Vagina (tissue), 2 donors: ENCODE results near the gene NID2. TPM values are rescaled to one million over a fixed set of nuclear protein-coding genes. Genes with fewer than 3 reads are reported as not detected.

Source experiments
- DNase-seq, 2 donors: peaks; one replicate each; pipeline ENCODE4 v3.0.0-alpha.2; 2017; ENCODE audit errors: extremely low spot score in 2 of 2
- H3K27ac ChIP-seq: fragments of 200-600 bp; sonication (generic); one replicate; pipeline ENCODE4 v1.5.1; 2019
- H3K27me3 ChIP-seq: fragments of 200-600 bp; sonication (generic); one replicate; pipeline ENCODE4 v1.5.1; 2019
- H3K36me3 ChIP-seq, 2 donors: fragments of 200-600 bp; sonication (generic); one replicate each; pipeline ENCODE4 v1.5.1; 2017 to 2019
- H3K4me1 ChIP-seq: fragments of 200-600 bp; sonication (generic); one replicate; pipeline ENCODE4 v1.5.1; 2019
- H3K4me3 ChIP-seq, 2 donors: fragments of 200-600 bp; sonication (generic); 1 replicate in 1 of 2; 2 replicates in 1 of 2; pipeline ENCODE4 v1.5.1; 2016 to 2019
- H3K9me3 ChIP-seq: fragments of 200-600 bp; sonication (generic); one replicate; pipeline ENCODE4 v1.5.1; 2019
- POLR2A ChIP-seq, 2 donors: fragments of 450-650 bp; IDR thresholded peaks; one replicate each; pipeline ENCODE4 v1.6.1; 2017; ENCODE audit warnings: antibody characterized with exemption in 2 of 2, mild to moderate bottlenecking in 2 of 2, moderate library complexity in 2 of 2
- POLR2AphosphoS5 ChIP-seq, 2 donors: sonication (generic); formaldehyde crosslinking; IDR thresholded peaks; one replicate each; pipeline ENCODE4 v1.9.0; 2017; ENCODE audit warnings: antibody characterized with exemption in 2 of 2, mild to moderate bottlenecking in 2 of 2, low read depth in 1 of 2; ENCODE audit not compliant: insufficient read depth in 1 of 2
- intact Hi-C: fragments of 100-400 bp; cut with DNase I; formaldehyde crosslinking; loops from one replicate; pipeline ENCODE4 v1.15.1; 2023
- total RNA-seq: library from RNA; depleted of rRNA; stranded (reverse); fragments of >200 nt; gene quantifications from one replicate; pipeline ENCODE4 v1.2.3, GENCODE V29; 2016
- TF ChIP-seq, protein P1 (sequence below), 3 experiments: fragments of 450-650 bp in 2 of 3; fragments of 200-600 bp in 1 of 3; sonication (generic) in 1 of 3; IDR thresholded peaks; one replicate each; pipeline ENCODE4 v1.5.1; 2017 to 2019; ENCODE audit warnings: antibody characterized with exemption in 3 of 3, mild to moderate bottlenecking in 2 of 3, moderate library complexity in 2 of 3

Gene NID2
- total RNA-seq, 1 donor from 2014 or later: 20.1 TPM

DNA sequence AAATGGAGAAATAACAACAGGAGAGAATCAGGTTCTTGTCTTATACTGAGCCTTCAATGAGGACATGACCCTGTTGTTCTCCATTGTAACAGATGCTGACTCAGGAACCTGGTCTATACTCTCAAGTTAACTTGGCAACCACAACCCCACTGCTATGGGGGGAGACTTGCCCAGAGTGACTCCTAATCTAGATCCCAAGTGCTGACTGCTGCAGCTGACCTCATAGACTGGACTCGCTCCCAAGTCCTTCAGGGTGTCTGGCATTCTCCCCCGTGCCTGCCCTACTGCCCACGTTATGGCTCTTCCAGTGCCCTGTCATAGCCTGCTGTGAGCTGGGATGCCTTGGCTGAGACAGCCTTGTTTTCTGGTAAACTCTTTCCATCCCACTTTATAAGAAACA is 37.1 kb downstream of the NID2 start:
- H3K27me3 ChIP-seq: no peaks in the 10 kb centered on the region
- no peaks in the 10 kb centered on the region for H3K36me3 ChIP-seq
- peaks cover 26% of the 10 kb centered on the region for H3K4me1 ChIP-seq
- no peak for TF ChIP-seq POLR2A (IDR thresholded peaks at IDR 0.05)
- TF ChIP-seq POLR2AphosphoS5 (IDR thresholded peaks at IDR 0.05; ENCODE audit: insufficient read depth in 1 of 2, low read depth in 1 of 2): no peak
- TF ChIP-seq, protein P1, sequence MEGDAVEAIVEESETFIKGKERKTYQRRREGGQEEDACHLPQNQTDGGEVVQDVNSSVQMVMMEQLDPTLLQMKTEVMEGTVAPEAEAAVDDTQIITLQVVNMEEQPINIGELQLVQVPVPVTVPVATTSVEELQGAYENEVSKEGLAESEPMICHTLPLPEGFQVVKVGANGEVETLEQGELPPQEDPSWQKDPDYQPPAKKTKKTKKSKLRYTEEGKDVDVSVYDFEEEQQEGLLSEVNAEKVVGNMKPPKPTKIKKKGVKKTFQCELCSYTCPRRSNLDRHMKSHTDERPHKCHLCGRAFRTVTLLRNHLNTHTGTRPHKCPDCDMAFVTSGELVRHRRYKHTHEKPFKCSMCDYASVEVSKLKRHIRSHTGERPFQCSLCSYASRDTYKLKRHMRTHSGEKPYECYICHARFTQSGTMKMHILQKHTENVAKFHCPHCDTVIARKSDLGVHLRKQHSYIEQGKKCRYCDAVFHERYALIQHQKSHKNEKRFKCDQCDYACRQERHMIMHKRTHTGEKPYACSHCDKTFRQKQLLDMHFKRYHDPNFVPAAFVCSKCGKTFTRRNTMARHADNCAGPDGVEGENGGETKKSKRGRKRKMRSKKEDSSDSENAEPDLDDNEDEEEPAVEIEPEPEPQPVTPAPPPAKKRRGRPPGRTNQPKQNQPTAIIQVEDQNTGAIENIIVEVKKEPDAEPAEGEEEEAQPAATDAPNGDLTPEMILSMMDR (IDR thresholded peaks at IDR 0.05): no peak
- no peak for DNase-seq
- H3K4me3 ChIP-seq: no peak overlapping the region
- peak overlapping the region; percentile 53 for H3K27ac ChIP-seq
- intact Hi-C loops: no loop called here
- no peaks in the 10 kb centered on the region for H3K9me3 ChIP-seq

DNA sequence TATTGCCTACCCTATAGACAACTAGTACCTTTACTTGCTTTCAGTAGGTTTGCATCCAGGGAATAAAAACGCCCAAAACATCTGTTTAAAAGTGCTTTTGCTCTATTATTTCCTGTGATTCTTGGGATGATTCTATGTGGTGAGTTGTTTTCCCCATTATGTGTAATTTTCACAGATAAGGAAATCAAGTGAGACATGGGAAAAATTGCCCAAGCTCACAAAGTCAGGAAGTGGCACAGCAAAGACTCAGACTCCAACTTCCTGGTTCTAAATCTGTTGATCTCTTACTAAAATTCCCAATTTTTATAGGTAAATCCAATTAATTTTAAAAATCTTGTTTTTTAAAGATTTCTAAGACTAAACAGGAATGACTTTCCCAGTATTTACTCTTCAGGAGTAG is 39.0 kb downstream of the NID2 start:
- DNase-seq: no peak
- intact Hi-C loops: no loop called here
- H3K4me3 ChIP-seq: no peak overlapping the region
- no peak overlapping the region for H3K27ac ChIP-seq
- H3K36me3 ChIP-seq: no peaks in the 10 kb centered on the region
- TF ChIP-seq POLR2A (IDR thresholded peaks at IDR 0.05) (no peak), POLR2AphosphoS5 (IDR thresholded peaks at IDR 0.05; ENCODE audit: insufficient read depth in 1 of 2, low read depth in 1 of 2) (no peak)
- TF ChIP-seq, protein P1 (IDR thresholded peaks at IDR 0.05): no peak
- peaks cover 26% of the 10 kb centered on the region for H3K4me1 ChIP-seq
- no peaks in the 10 kb centered on the region for H3K9me3 ChIP-seq
- H3K27me3 ChIP-seq: no peaks in the 10 kb centered on the region

DNA sequence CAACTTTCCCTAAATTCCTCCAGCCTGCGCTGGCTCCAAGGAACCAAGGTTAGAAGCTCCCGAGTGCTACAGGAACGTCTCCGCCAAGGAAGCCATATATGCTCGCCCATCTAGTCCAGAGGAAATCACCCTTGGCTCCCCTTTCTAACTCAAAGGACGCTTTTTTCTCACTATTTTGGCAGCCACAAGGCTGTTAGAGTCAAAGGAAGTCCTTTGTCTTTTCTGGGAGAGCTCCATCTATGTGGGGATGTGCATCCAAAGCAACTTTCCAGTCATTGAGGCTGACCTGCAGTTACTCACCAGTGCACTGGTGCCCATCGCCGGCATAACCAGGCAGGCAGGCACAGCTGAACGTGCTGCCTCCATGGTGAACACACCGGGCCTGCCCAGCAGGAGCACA is 42.0 kb downstream of the NID2 start:
- intact Hi-C loops: no loop called here
- no peak for DNase-seq
- peaks cover 9% of the 10 kb centered on the region for H3K4me1 ChIP-seq
- H3K4me3 ChIP-seq: no peak overlapping the region
- H3K36me3 ChIP-seq: no peaks in the 10 kb centered on the region
- H3K27me3 ChIP-seq: no peaks in the 10 kb centered on the region
- TF ChIP-seq POLR2A (IDR thresholded peaks at IDR 0.05) (no peak), POLR2AphosphoS5 (IDR thresholded peaks at IDR 0.05; ENCODE audit: insufficient read depth in 1 of 2, low read depth in 1 of 2) (no peak)
- TF ChIP-seq, protein P1 (IDR thresholded peaks at IDR 0.05): no peak
- no peak overlapping the region for H3K27ac ChIP-seq
- H3K9me3 ChIP-seq: no peaks in the 10 kb centered on the region

DNA sequence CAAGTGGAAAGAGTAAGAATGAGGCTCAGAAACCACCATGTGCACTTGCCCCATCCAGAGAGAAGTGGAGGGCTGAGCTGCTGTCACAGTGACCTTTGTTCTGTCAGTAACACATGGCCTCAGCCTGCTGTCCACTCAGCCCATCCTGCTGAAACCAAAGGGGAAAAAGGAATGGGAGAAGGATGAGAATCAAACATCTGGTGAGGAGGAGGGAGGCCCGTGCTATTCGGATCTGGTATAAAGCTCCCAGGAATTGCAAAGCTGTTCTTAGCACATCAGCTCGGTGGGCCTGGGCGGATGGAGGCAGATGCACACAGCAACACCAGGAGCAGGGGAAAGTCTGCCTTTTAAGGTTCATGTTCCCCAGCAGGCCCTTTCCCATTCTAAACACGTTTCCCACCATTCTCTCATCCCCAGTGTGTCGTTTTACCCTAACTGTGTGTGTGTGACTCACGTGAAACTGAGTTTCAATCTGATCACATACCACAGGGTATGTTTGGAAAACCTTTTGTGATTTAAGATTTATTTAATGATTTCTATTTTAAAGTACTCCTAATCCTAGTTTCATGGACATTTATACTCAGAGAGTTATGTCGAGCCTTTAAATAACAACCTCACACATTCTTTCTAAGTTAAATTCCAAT is 42.7 kb downstream of the NID2 start:
- Histone ChIP-seq H3K27ac (no peak overlapping the region), H3K36me3 (no peaks in the 10 kb centered on the region), H3K4me3 (no peak overlapping the region), H3K27me3 (no peaks in the 10 kb centered on the region), H3K4me1 (peaks cover 2% of the 10 kb centered on the region), H3K9me3 (no peaks in the 10 kb centered on the region)
- TF ChIP-seq, protein P1 (IDR thresholded peaks at IDR 0.05): no peak
- TF ChIP-seq POLR2AphosphoS5 (IDR thresholded peaks at IDR 0.05; ENCODE audit: insufficient read depth in 1 of 2, low read depth in 1 of 2) (no peak), POLR2A (IDR thresholded peaks at IDR 0.05) (no peak)
- intact Hi-C loops: no loop called here
- no peak for DNase-seq

DNA sequence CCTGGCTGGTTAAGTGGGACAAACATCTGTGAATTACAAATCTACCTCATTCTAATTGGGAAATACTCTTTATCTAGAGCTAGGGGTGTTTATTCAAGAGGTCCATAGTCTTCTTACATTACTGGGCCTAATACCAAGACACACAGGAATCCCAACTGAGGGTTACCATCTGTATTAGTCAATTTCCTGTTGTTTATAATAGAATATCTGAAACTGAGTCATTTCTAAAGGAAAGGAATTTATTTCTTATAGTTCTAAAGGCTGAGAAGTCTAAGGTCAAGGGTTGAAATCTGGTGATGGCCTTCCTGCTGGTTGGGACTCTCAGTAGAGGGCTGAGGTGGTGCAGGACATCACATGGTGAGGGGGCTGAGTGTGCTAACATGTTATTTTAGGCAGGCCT is 43.5 kb downstream of the NID2 start:
- Histone ChIP-seq H3K4me1 (no peaks in the 10 kb centered on the region), H3K27me3 (no peaks in the 10 kb centered on the region), H3K36me3 (no peaks in the 10 kb centered on the region), H3K4me3 (no peak overlapping the region), H3K27ac (no peak overlapping the region), H3K9me3 (no peaks in the 10 kb centered on the region)
- TF ChIP-seq POLR2A (IDR thresholded peaks at IDR 0.05) (no peak), POLR2AphosphoS5 (IDR thresholded peaks at IDR 0.05; ENCODE audit: insufficient read depth in 1 of 2, low read depth in 1 of 2) (no peak)
- TF ChIP-seq, protein P1 (IDR thresholded peaks at IDR 0.05): no peak
- DNase-seq: no peak
- intact Hi-C loops: no loop called here
